Smooth muscle cell of the coronary artery (primary cell): ENCODE results near the gene TSC22D1. TPM values are rescaled to one million over a fixed set of nuclear protein-coding genes. Genes with fewer than 3 reads are reported as not detected.

Source experiments
- total RNA-seq: library from RNA; depleted of rRNA; stranded (reverse); fragments of >200 nt; gene quantifications from 2 replicates; pipeline ENCODE4 v1.2.3, GENCODE V29; 2014; ENCODE audit warnings: low replicate concordance

TSC22D1 gene
- total RNA-seq = 29.7 and 71.3 TPM in 2 replicates

GRCh38 chr13:44575741-44576350, at the start of gene TSC22D1:
Gene TSC22D1, minus strand, starts transcription at chr13:44576330. Its CDS starts 256 bp downstream, at chr13:44576074.

Other genes with a start within 250 kb of the TSC22D1 start
- 3.4 and 3.8 TPM in 2 replicates for gene SERP2, start 202.5 kb downstream of the TSC22D1 start, total RNA-seq